ENCODE measurements around the gene NECAB3. TPM values are rescaled to one million over a fixed set of nuclear protein-coding genes. Genes with fewer than 3 reads are reported as not detected.

NECAB3 gene
- total and polyA plus RNA-seq, 2 of the 13 experiments (the other 11 are each of a cell fraction or from before 2014, with no cell fraction given) = 61.5 to 65.5 TPM

DNA sequence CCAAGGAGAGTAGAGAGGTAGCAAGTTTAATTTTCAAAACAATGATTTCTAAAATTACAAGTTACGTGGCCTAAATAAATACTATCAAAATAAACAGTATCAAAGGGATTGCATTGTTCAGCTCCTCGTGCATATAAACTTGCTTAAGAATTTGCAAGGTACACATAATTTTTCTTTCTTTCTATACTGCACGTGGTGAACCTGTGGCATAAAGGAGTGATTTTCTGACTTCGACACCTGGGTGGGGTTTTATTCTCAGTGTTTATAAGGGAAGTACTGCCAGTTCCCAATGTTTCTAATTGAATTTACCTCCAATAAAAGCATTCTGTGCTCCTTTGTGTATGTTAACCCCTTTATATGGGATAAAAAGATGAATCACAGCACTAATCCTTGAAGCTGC lies 62.2 kb downstream of the NECAB3 start:
- Histone ChIP-seq H3K4me1 (ENCODE audit: insufficient read depth, low read length) (peaks cover 3% of the 10 kb centered on the region; the same call in 1 of the 2 replicates), H3K27ac (ENCODE audit: extremely low read length, insufficient read depth, low read length) (no peak overlapping the region), H3K4me2 (ENCODE audit: low read depth, low read length) (no peak overlapping the region), H4K20me1 (ENCODE audit: insufficient read depth, low read length) (no peaks in the 10 kb centered on the region), H3K4me3 (replicated peaks in 1 of 3; ENCODE audit: insufficient read depth in 1 of 3, low read depth in 2 of 3, low read length in 3 of 3) (no peak overlapping the region), H3K9ac (ENCODE audit: insufficient read depth, low read depth, low read length) (no peak overlapping the region), H3K27me3 (ENCODE audit: control insufficient read depth in 1 of 2, insufficient read depth in 2 of 2, low read length in 2 of 2) (no peaks in the 10 kb centered on the region), H2AFZ (ENCODE audit: low read length) (no peak overlapping the region), H3K9me3 (ENCODE audit: low read length) (no peaks in the 10 kb centered on the region), H3K79me2 (ENCODE audit: insufficient read depth, low read length) (no peaks in the 10 kb centered on the region), H3K36me3 (replicated peaks in 1 of 2; ENCODE audit: control insufficient read depth in 1 of 2, insufficient read depth in 2 of 2, low read length in 2 of 2) (peaks cover 28 to 76% of the 10 kb centered on the region in 2 experiments)
- ATAC-seq (no peak), DNase-seq (ENCODE audit: low spot score) (no peak), FAIRE-seq (no peak)
- no TSS peak for BruUV-seq (replicated peaks)
- ChIA-PET CTCF (ENCODE audit: low intra/inter-chr PET ratio, low total read pairs) (no interaction called here), POLR2A (no interaction called here)
- no peak for TF ChIP-seq ARID2 (CRISPR knock-in tag; IDR thresholded peaks at IDR 0.05; ENCODE audit: borderline replicate concordance)
- TF ChIP-seq MAFK (conservative IDR thresholded peaks at IDR 0.05 in 1 of 2, IDR thresholded peaks at IDR 0.05 in 1 of 2; ENCODE audit: low read length in 2 of 2) = peak in 1 of 2 experiments; percentile 51; a peak in 2 of 4 replicates
- TF ChIP-seq MAFF (IDR thresholded peaks at IDR 0.05; ENCODE audit: low read depth, low read length) = 0 out of 2 replicates have a peak, but pooled peaks have one; percentile 16
- in situ Hi-C loops (cut with HindIII; ENCODE audit: extremely low pct_ligation_motif_present, low pct_unique_long_range_greater_than_20kb) = no loop called here
- WGBS (ENCODE audit: low lambda C conversion rate) = 96% methylated on average over 4 of the region's 4 CpGs
- intact Hi-C loops (cut with micrococcal nuclease; ENCODE audit: unreplicated experiment) = no loop called here

DNA sequence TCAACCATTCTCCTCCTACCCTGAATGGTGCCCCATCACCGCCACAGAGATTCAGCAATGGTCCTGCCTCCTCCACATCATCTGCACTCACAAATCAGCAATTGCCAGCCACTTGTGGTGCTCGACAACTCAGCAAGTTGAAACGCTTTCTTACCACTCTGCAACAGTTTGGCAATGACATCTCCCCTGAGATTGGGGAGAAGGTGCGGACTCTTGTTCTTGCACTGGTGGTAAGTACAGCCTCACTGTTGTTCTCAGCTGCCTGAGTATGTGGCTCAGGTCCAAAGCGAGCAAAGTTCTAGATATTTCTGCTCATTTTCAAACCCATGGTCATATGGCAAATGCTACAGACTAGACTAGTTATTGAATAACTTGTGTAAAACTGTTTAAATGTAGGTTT lies 63.1 kb downstream of the NECAB3 start:
- ChIA-PET CTCF (ENCODE audit: low intra/inter-chr PET ratio, low total read pairs) (no interaction called here), POLR2A (no interaction called here)
- no peaks in the 10 kb centered on the region for H4K20me1 ChIP-seq (ENCODE audit: insufficient read depth, low read length)
- TF ChIP-seq ZFY (CRISPR knock-in tag; IDR thresholded peaks at IDR 0.05) (no peak), TEAD3 (CRISPR knock-in tag; optimal IDR thresholded peaks at IDR 0.05; ENCODE audit: borderline replicate concordance) (peak; percentile 9)
- 97% methylated on average over 5 of the region's 5 CpGs for WGBS (ENCODE audit: low lambda C conversion rate)
- H3K79me2 ChIP-seq (ENCODE audit: insufficient read depth, low read length) = no peaks in the 10 kb centered on the region
- H3K4me1 ChIP-seq (ENCODE audit: insufficient read depth, low read length) = no peaks in the 10 kb centered on the region
- FAIRE-seq (no peak), DNase-seq (ENCODE audit: low spot score) (no peak), ATAC-seq (no peak)
- H3K27me3 ChIP-seq (ENCODE audit: control insufficient read depth in 1 of 2, insufficient read depth in 2 of 2, low read length in 2 of 2) = no peaks in the 10 kb centered on the region
- intact Hi-C loops (cut with micrococcal nuclease; ENCODE audit: unreplicated experiment) = no loop called here
- H3K36me3 ChIP-seq (replicated peaks in 1 of 2; ENCODE audit: control insufficient read depth in 1 of 2, insufficient read depth in 2 of 2, low read length in 2 of 2) = peaks cover 28 to 79% of the 10 kb centered on the region in 2 experiments
- no peak overlapping the region for H3K9ac ChIP-seq (ENCODE audit: insufficient read depth, low read depth, low read length)
- no TSS peak for BruUV-seq (replicated peaks)
- no peak overlapping the region for H2AFZ ChIP-seq (ENCODE audit: low read length)
- H3K4me3 ChIP-seq (replicated peaks in 1 of 3; ENCODE audit: insufficient read depth in 1 of 3, low read depth in 2 of 3, low read length in 3 of 3) = no peak overlapping the region
- no peak overlapping the region for H3K4me2 ChIP-seq (ENCODE audit: low read depth, low read length)
- H3K9me3 ChIP-seq (ENCODE audit: low read length) = no peaks in the 10 kb centered on the region
- in situ Hi-C loops (cut with HindIII; ENCODE audit: extremely low pct_ligation_motif_present, low pct_unique_long_range_greater_than_20kb) = no loop called here
- no peak overlapping the region for H3K27ac ChIP-seq (ENCODE audit: extremely low read length, insufficient read depth, low read length)
